ENCODE data around the gene DNMT3A.
A peak's percentile ranks its signal among the peaks of the same experiment; 100 is the strongest.

Gene DNMT3A

DNA sequence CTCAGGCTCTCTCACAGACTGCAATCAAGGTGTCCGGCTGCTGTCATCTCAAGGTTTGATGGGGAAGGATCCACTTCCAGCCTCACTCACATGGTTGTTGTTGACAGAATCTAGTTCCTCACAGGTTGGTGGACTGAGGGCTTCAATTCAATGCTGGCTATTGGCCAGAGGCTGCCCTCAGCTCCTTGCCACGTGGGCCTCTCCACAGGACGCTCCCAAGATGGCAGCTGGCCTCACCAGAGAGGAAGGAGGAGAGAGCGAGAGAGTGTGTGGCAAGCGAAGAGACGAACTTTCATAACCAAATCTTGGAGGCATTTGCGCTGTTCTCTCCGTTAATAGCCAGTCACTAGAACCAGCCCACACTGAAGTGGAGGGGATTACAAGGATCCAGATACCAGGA, 13.5 kb upstream of the DNMT3A start:
- peaks cover 2 to 8% of the 10 kb centered on the region in 2 donors for H3K9me3 ChIP-seq (replicated peaks in 1 of 2; ENCODE audit: control insufficient read depth in 2 of 2, insufficient read depth in 1 of 2, low read depth in 1 of 2, low read length in 2 of 2)
- H3K14ac ChIP-seq (ENCODE audit: low read length): no peak overlapping the region
- H3K4ac ChIP-seq (ENCODE audit: low read length): no peak overlapping the region
- no peak overlapping the region for H2BK5ac ChIP-seq (ENCODE audit: low read length)
- no peak overlapping the region for H3K18ac ChIP-seq (ENCODE audit: low read length)
- no peaks in the 10 kb centered on the region for H3K79me1 ChIP-seq (ENCODE audit: low read depth, low read length)
- no peak for DNase-seq (ENCODE audit: low spot score)
- H3K4me1 ChIP-seq (ENCODE audit: control insufficient read depth in 2 of 2, insufficient read depth in 1 of 2, low read depth in 1 of 2, low read length in 2 of 2): peaks cover 0 to 2% of the 10 kb centered on the region in 2 donors
- peak overlapping the region; percentile 72 for H2AFZ ChIP-seq (ENCODE audit: low read length)
- no peak overlapping the region for H4K91ac ChIP-seq (ENCODE audit: low read depth, low read length, poor library complexity)
- no peak overlapping the region for H2BK12ac ChIP-seq (ENCODE audit: low read length)
- no peak overlapping the region for H2BK120ac ChIP-seq (ENCODE audit: low read depth, low read length)
- no CpG with 5 or more reads among the region's 8 CpGs for WGBS, 2 donors (ENCODE audit: extremely low coverage in 2 of 2, insufficient read length in 2 of 2, insufficient replicate concordance in 1 of 2)
- H2BK15ac ChIP-seq (ENCODE audit: low read length): no peak overlapping the region
- H3K36me3 ChIP-seq (replicated peaks in 1 of 2; ENCODE audit: control insufficient read depth in 2 of 2, insufficient read depth in 2 of 2, low read length in 2 of 2): no peaks in the 10 kb centered on the region
- H3K27me3 ChIP-seq (ENCODE audit: control insufficient read depth in 3 of 3, insufficient read depth in 3 of 3, low read depth in 1 of 3, low read length in 3 of 3): peaks cover 0 to 11% (median 0%) of the 10 kb centered on the region in 3 experiments
- no peak overlapping the region for H2AK5ac ChIP-seq (ENCODE audit: low read depth, low read length)
- no peak overlapping the region for H3K4me2 ChIP-seq (ENCODE audit: insufficient read depth, low read length, poor library complexity, severe bottlenecking)
- no peak overlapping the region for H3K27ac ChIP-seq (replicated peaks; ENCODE audit: low read length)
- H4K8ac ChIP-seq (ENCODE audit: low read depth, low read length): no peak overlapping the region
- no peak overlapping the region for H3K9ac ChIP-seq (ENCODE audit: low read depth, low read length, poor library complexity)
- H3K23ac ChIP-seq (ENCODE audit: low read depth, low read length, poor library complexity): no peak overlapping the region
- no peak overlapping the region for H3K4me3 ChIP-seq (ENCODE audit: low read length in 2 of 2)

DNA sequence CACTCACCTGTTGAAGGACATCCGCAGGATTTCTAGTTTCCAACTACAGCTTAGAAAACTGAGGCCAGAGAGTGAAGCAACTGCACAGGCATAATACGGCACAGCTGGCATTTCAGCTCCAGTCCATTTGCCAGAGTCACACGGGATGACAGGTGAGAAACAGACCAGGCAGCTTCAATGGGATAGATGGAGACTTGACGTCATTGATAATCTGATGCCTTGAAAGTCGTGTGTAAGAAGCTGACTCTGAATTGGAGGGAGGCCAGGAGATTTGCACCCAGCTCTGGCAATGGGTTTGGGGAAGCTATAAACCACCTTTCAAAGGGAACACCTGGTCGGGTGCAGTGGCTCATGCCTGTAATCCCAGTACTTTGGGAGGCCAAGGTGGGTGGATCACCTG, 12.4 kb upstream of the DNMT3A start:
- H2BK15ac ChIP-seq (ENCODE audit: low read length): no peak overlapping the region
- no peak overlapping the region for H3K14ac ChIP-seq (ENCODE audit: low read length)
- no peak overlapping the region for H3K4me3 ChIP-seq (ENCODE audit: low read length in 2 of 2)
- peaks cover 0 to 2% of the 10 kb centered on the region in 2 donors for H3K4me1 ChIP-seq (ENCODE audit: control insufficient read depth in 2 of 2, insufficient read depth in 1 of 2, low read depth in 1 of 2, low read length in 2 of 2)
- no peak overlapping the region for H2AK5ac ChIP-seq (ENCODE audit: low read depth, low read length)
- H3K18ac ChIP-seq (ENCODE audit: low read length): no peak overlapping the region
- no peak overlapping the region for H3K27ac ChIP-seq (replicated peaks; ENCODE audit: low read length)
- no peak overlapping the region for H2BK120ac ChIP-seq (ENCODE audit: low read depth, low read length)
- H3K4me2 ChIP-seq (ENCODE audit: insufficient read depth, low read length, poor library complexity, severe bottlenecking): no peak overlapping the region
- no peak overlapping the region for H3K9ac ChIP-seq (ENCODE audit: low read depth, low read length, poor library complexity)
- H3K79me1 ChIP-seq (ENCODE audit: low read depth, low read length): no peaks in the 10 kb centered on the region
- no peak overlapping the region for H2AFZ ChIP-seq (ENCODE audit: low read length)
- no peak overlapping the region for H3K4ac ChIP-seq (ENCODE audit: low read length)
- no peak overlapping the region for H4K8ac ChIP-seq (ENCODE audit: low read depth, low read length)
- no CpG with 5 or more reads among the region's 6 CpGs for WGBS, 2 donors (ENCODE audit: extremely low coverage in 2 of 2, insufficient read length in 2 of 2, insufficient replicate concordance in 1 of 2)
- no peak overlapping the region for H3K23ac ChIP-seq (ENCODE audit: low read depth, low read length, poor library complexity)
- H3K36me3 ChIP-seq (replicated peaks in 1 of 2; ENCODE audit: control insufficient read depth in 2 of 2, insufficient read depth in 2 of 2, low read length in 2 of 2): no peaks in the 10 kb centered on the region
- no peak overlapping the region for H2BK12ac ChIP-seq (ENCODE audit: low read length)
- H3K27me3 ChIP-seq (ENCODE audit: control insufficient read depth in 3 of 3, insufficient read depth in 3 of 3, low read depth in 1 of 3, low read length in 3 of 3): peaks cover 0 to 9% (median 0%) of the 10 kb centered on the region in 3 experiments
- no peak overlapping the region for H4K91ac ChIP-seq (ENCODE audit: low read depth, low read length, poor library complexity)
- DNase-seq (ENCODE audit: low spot score): no peak
- no peak overlapping the region for H2BK5ac ChIP-seq (ENCODE audit: low read length)
- peaks cover 2 to 8% of the 10 kb centered on the region in 2 donors for H3K9me3 ChIP-seq (replicated peaks in 1 of 2; ENCODE audit: control insufficient read depth in 2 of 2, insufficient read depth in 1 of 2, low read depth in 1 of 2, low read length in 2 of 2)

DNA sequence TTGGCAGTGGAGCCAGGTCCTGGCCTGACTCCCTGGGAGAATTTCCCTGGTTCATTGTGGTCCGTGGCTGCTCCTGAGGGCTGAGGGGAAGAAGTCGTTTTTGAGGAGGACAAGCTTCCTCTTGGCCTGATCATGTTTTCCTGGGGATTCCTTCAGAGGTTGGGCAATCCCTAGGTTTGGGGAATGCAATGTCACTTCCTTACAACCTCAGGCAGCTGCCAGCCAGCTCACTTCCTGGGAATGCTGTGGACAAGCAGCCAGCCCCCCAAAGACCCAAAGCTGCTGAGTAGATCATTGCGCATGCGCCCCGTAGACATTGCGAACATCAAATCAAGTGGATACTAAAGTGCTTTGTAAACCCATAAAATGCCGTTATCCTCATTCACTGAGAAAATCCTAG, 7.7 kb upstream of the DNMT3A start:
- Histone ChIP-seq H3K9me3 (replicated peaks in 1 of 2; ENCODE audit: control insufficient read depth in 2 of 2, insufficient read depth in 1 of 2, low read depth in 1 of 2, low read length in 2 of 2) (no peaks in the 10 kb centered on the region), H2AK5ac (ENCODE audit: low read depth, low read length) (no peak overlapping the region), H3K23ac (ENCODE audit: low read depth, low read length, poor library complexity) (no peak overlapping the region), H3K79me1 (ENCODE audit: low read depth, low read length) (no peaks in the 10 kb centered on the region), H3K4me2 (ENCODE audit: insufficient read depth, low read length, poor library complexity, severe bottlenecking) (no peak overlapping the region), H3K4ac (ENCODE audit: low read length) (no peak overlapping the region), H2AFZ (ENCODE audit: low read length) (no peak overlapping the region), H4K8ac (ENCODE audit: low read depth, low read length) (no peak overlapping the region), H3K14ac (ENCODE audit: low read length) (no peak overlapping the region), H3K4me3 (ENCODE audit: low read length in 2 of 2) (no peak overlapping the region), H3K4me1 (ENCODE audit: control insufficient read depth in 2 of 2, insufficient read depth in 1 of 2, low read depth in 1 of 2, low read length in 2 of 2) (peaks cover 0 to 3% of the 10 kb centered on the region in 2 donors), H2BK12ac (ENCODE audit: low read length) (no peak overlapping the region), H2BK5ac (ENCODE audit: low read length) (no peak overlapping the region), H3K18ac (ENCODE audit: low read length) (no peak overlapping the region), H2BK120ac (ENCODE audit: low read depth, low read length) (no peak overlapping the region), H3K9ac (ENCODE audit: low read depth, low read length, poor library complexity) (no peak overlapping the region), H3K27ac (replicated peaks; ENCODE audit: low read length) (no peak overlapping the region), H3K27me3 (ENCODE audit: control insufficient read depth in 3 of 3, insufficient read depth in 3 of 3, low read depth in 1 of 3, low read length in 3 of 3) (peaks cover 0 to 25% (median 4%) of the 10 kb centered on the region in 3 experiments), H4K91ac (ENCODE audit: low read depth, low read length, poor library complexity) (no peak overlapping the region), H3K36me3 (replicated peaks in 1 of 2; ENCODE audit: control insufficient read depth in 2 of 2, insufficient read depth in 2 of 2, low read length in 2 of 2) (no peaks in the 10 kb centered on the region), H2BK15ac (ENCODE audit: low read length) (no peak overlapping the region)
- no CpG with 5 or more reads among the region's 7 CpGs for WGBS, 2 donors (ENCODE audit: extremely low coverage in 2 of 2, insufficient read length in 2 of 2, insufficient replicate concordance in 1 of 2)
- DNase-seq (ENCODE audit: low spot score): no peak

DNA sequence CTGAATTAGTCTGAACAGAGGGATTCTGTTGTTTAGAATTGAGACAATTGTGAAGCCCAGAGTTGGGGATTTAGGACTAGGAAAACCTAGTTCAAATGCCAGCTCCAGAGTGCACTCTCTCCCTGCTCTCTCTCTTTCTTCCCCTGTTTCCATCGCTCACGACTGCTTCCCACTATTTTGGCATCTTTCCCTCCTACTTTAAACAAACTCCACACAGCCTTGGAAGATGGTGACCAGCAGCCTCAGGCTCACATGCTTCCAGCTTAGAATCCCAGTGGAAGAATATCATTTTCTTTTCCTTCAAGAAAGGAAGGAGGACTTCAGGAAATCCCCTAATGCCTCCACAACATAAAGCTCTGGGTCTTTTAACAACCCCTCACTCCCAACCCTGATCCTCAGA, 6.1 kb upstream of the DNMT3A start:
- H3K4ac ChIP-seq (ENCODE audit: low read length): no peak overlapping the region
- H3K36me3 ChIP-seq (replicated peaks in 1 of 2; ENCODE audit: control insufficient read depth in 2 of 2, insufficient read depth in 2 of 2, low read length in 2 of 2): no peaks in the 10 kb centered on the region
- H2AK5ac ChIP-seq (ENCODE audit: low read depth, low read length): no peak overlapping the region
- H4K8ac ChIP-seq (ENCODE audit: low read depth, low read length): no peak overlapping the region
- H3K79me1 ChIP-seq (ENCODE audit: low read depth, low read length): no peaks in the 10 kb centered on the region
- no peak overlapping the region for H3K23ac ChIP-seq (ENCODE audit: low read depth, low read length, poor library complexity)
- no peaks in the 10 kb centered on the region for H3K9me3 ChIP-seq (replicated peaks in 1 of 2; ENCODE audit: control insufficient read depth in 2 of 2, insufficient read depth in 1 of 2, low read depth in 1 of 2, low read length in 2 of 2)
- DNase-seq (ENCODE audit: low spot score): no peak
- H2AFZ ChIP-seq (ENCODE audit: low read length): no peak overlapping the region
- H2BK120ac ChIP-seq (ENCODE audit: low read depth, low read length): no peak overlapping the region
- peaks cover 0 to 3% of the 10 kb centered on the region in 2 donors for H3K4me1 ChIP-seq (ENCODE audit: control insufficient read depth in 2 of 2, insufficient read depth in 1 of 2, low read depth in 1 of 2, low read length in 2 of 2)
- H2BK5ac ChIP-seq (ENCODE audit: low read length): no peak overlapping the region
- H3K4me3 ChIP-seq (ENCODE audit: low read length in 2 of 2): no peak overlapping the region
- no peak overlapping the region for H3K18ac ChIP-seq (ENCODE audit: low read length)
- no peak overlapping the region for H4K91ac ChIP-seq (ENCODE audit: low read depth, low read length, poor library complexity)
- H3K27me3 ChIP-seq (ENCODE audit: control insufficient read depth in 3 of 3, insufficient read depth in 3 of 3, low read depth in 1 of 3, low read length in 3 of 3): peaks cover 0 to 30% (median 14%) of the 10 kb centered on the region in 3 experiments
- no peak overlapping the region for H3K27ac ChIP-seq (replicated peaks; ENCODE audit: low read length)
- H3K4me2 ChIP-seq (ENCODE audit: insufficient read depth, low read length, poor library complexity, severe bottlenecking): no peak overlapping the region
- no peak overlapping the region for H3K9ac ChIP-seq (ENCODE audit: low read depth, low read length, poor library complexity)
- H2BK12ac ChIP-seq (ENCODE audit: low read length): no peak overlapping the region
- no peak overlapping the region for H3K14ac ChIP-seq (ENCODE audit: low read length)
- H2BK15ac ChIP-seq (ENCODE audit: low read length): no peak overlapping the region
- WGBS, 2 donors (ENCODE audit: extremely low coverage in 2 of 2, insufficient read length in 2 of 2, insufficient replicate concordance in 1 of 2): no CpG with 5 or more reads among the region's 2 CpGs

Measured in neuronal stem cell (in vitro differentiated cells).